ENCODE measurements around the gene STUB1.

STUB1 gene

GRCh38 chr16:704047-704446 lies 23.8 kb downstream of the STUB1 start:
- TF ChIP-seq CTCF (IDR thresholded peaks at IDR 0.05) = no peak

- no peak for TF ChIP-seq CTCF (IDR thresholded peaks at IDR 0.05)
Measured at GRCh38 chr16:704552-705380, 24.6 kb downstream of the STUB1 start.

- TF ChIP-seq CTCF (IDR thresholded peaks at IDR 0.05) = no peak
Measured at GRCh38 chr16:705431-706188, 25.4 kb downstream of the STUB1 start, which contains the start of gene FBXL16. TSS of gene FBXL16 (minus strand) at chr16:705801. CDS start at chr16:697405, 8,396 bp downstream.

- TF ChIP-seq CTCF (IDR thresholded peaks at IDR 0.05) = no peak
Measured at GRCh38 chr16:706189-707061, 26.2 kb downstream of the STUB1 start.

GRCh38 chr16:707062-707538 lies 26.9 kb downstream of the STUB1 start:
- no peak for TF ChIP-seq CTCF (IDR thresholded peaks at IDR 0.05)

- TF ChIP-seq CTCF (IDR thresholded peaks at IDR 0.05) = no peak
Measured at GRCh38 chr16:708019-708418, 27.8 kb downstream of the STUB1 start.

GRCh38 chr16:708959-709358 lies 28.7 kb downstream of the STUB1 start:
- TF ChIP-seq CTCF (IDR thresholded peaks at IDR 0.05) = no peak

Data from LNCAP (cell line).